ENCODE measurements around the gene C2orf42.
"Not testable (repeated sequence)": the region's sequence is repeated elsewhere in the genome, so short reads cannot be mapped to it uniquely, and the experiment has no call there.

C2orf42 gene

GRCh38 chr2:70190418-70191243, at the start of gene C2orf42:
TSS of gene C2orf42 (minus strand) at chr2:70191019. CDS start at chr2:70181985, 9,034 bp downstream.
- peak; percentile 95 for DNase-seq (ENCODE audit: low read depth, low spot score)

- no peak for DNase-seq (ENCODE audit: low read depth, low spot score)
Observed at GRCh38 chr2:70240599-70240998, 49.8 kb upstream of the C2orf42 start.

DNA sequence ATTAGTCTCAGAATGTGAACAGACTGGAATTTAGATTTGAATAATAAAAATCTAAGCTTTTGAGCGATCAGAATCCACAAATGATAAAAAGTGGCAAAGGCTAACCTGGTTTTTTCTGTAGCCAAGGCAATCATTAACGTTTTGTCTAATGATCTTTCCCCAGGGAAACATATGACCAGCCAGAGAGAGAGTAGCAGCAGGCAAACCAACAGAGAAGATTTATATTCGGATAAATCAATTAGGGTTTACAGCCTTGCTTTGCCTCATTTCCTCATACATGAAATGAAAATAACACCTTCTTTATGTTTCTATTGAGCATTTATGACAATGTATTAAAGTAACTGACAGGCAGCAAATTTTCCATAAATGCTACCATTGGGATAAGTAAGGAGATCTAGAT, 43.1 kb upstream of the C2orf42 start:
- DNase-seq (ENCODE audit: low read depth, low spot score), result no peak

GRCh38 chr2:70226781-70227180, 36.0 kb upstream of the C2orf42 start:
- DNase-seq (ENCODE audit: low read depth, low spot score), result no peak

DNA sequence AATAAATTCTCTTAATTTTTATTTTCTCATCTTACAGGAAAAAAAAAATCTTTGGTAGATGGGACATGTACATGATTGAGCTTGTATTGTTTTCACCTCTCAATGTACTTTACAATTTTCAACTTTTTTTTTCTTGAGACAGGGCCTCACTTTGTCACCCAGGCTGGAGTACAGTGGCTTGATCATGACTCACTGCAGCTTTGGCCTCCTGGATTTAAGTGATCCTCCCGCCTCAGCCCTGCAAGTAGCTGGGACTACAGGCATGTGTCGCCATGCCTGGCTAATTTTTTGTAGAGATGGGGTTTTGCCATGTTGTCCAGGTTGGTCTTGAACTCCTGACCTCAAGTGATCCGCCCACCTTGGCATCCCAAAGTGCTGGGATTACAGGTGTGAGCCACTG, 32.5 kb upstream of the C2orf42 start:
- not testable (repeated sequence) for DNase-seq (ENCODE audit: low read depth, low spot score)

DNA sequence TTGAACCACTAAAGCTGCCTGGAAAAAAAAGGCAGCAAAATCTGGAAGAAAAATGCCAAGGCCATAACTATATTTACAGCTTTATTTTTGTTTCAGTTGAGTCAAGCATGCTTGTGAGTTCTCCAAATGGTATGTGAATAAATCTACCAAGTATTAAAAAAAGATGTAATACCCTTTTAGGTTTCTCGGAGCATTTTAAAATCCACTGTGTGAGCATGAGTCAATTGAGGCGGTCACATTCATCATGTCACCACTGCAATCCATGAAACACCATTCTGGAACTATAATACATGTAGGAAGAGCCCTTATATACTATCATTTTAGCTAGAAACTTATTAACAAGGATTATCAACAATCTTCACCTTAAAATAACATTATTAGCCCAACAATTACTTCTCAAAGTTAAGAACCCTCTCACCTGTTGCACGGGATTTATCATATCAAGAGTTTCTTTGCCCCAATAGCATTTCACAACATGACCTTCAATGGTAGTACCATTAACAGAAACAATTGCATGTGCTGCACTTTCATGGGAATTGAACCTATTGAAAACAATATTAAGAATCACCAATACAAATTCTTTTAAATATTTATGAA, 24.2 kb upstream of the C2orf42 start:
- no peak for DNase-seq (ENCODE audit: low read depth, low spot score)

DNA sequence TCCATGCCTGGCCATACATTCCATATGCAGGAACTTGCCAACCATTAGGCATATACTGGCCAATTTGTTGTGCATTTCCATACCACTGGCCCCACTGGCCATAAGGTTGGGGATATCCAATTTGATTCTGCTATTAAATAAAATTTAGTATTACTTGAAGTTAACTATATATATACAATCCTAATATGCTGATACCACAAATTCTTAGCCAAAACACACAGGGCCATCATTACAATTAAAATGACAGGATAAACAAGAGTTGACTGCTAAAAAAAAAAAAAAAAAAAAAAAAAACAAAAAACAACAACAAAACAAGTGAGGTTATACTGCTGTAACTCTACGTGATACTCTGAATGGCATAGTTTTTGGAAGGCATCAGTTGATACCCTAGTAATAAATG, 23.5 kb upstream of the C2orf42 start:
- no peak for DNase-seq (ENCODE audit: low read depth, low spot score)

GRCh38 chr2:70212298-70212932, 21.6 kb upstream of the C2orf42 start:
- no peak for DNase-seq (ENCODE audit: low read depth, low spot score)

GRCh38 chr2:70211595-70211994, 20.8 kb upstream of the C2orf42 start:
- no peak for DNase-seq (ENCODE audit: low read depth, low spot score)

DNA sequence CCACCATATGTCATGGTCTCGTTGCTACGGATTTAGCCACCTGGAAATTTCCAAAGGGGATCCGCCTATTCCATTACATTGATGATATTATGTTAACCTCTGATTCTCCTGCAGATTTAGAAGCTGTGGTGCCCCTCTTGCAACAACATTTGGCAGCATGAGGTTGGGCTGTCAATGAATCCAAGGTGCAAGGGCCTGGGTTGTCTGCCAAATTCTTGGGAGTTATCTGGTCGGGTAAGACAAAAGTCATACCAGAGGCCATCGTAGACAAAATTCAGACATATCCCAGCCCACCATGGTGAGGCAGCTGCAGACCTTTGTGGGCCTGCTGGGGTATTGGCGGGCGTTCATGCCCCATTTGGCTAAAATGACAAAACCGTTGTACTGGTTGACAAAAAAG, 13.6 kb upstream of the C2orf42 start:
- no peak for DNase-seq (ENCODE audit: low read depth, low spot score)

GRCh38 chr2:70203086-70203485, 12.3 kb upstream of the C2orf42 start:
- DNase-seq (ENCODE audit: low read depth, low spot score), result no peak

DNA sequence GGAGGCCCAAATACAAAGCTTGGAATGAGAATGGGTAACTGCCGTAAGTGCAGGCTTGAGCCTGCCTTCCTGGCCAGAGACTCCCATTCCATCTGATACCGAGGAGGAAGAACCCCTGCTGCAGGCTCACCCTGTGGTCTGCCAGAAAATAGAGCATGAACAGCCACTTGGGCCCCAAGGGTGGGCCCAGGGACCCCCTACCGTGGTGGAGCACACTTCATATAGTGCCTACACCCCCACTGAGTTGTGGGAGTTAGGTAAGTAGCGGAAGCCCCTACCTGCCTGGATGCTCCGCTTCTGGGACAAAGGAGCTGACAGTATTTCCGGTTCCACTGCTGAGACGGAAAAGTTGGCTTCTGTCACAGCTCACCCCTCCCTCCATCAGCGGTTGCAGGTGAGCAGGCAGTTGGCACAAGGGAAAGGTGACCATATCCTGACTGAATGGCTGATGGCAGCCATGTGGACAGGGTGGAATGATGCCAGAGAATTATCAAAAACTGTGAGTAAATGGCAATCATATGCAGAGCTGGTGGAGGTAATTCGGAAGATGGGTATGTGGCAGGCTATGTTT, 11.5 kb upstream of the C2orf42 start:
- no peak for DNase-seq (ENCODE audit: low read depth, low spot score)

GRCh38 chr2:70201831-70202230, 11.0 kb upstream of the C2orf42 start:
- DNase-seq (ENCODE audit: low read depth, low spot score), result no peak

GRCh38 chr2:70201225-70201768, 10.5 kb upstream of the C2orf42 start:
- DNase-seq (ENCODE audit: low read depth, low spot score), result no peak

- DNase-seq (ENCODE audit: low read depth, low spot score), result no peak
Observed at GRCh38 chr2:70199320-70199864, 8.6 kb upstream of the C2orf42 start.

DNA sequence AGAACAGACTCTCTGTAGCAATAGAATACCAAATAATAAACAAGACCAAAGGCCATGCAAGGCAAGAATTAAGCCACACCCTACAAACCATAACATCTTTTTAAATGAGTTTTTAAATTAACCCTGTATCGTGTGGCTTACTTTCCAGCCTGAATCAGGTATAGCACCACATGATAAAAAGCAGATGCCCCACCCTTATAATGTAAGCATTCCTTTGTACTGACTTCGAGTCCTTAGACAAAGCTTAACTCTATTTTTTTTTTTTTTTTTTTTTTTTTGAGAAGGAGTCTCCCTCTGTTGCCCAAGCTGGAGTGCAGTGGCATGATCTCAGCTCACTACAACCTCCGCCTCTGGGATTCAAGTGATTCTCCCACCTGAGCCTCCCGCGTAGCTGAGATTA, 1.7 kb upstream of the C2orf42 start:
- no peak for DNase-seq (ENCODE audit: low read depth, low spot score)

- no peak for DNase-seq (ENCODE audit: low read depth, low spot score)
Observed at GRCh38 chr2:70191244-70191735, 471 bp upstream of the C2orf42 start.

DNA sequence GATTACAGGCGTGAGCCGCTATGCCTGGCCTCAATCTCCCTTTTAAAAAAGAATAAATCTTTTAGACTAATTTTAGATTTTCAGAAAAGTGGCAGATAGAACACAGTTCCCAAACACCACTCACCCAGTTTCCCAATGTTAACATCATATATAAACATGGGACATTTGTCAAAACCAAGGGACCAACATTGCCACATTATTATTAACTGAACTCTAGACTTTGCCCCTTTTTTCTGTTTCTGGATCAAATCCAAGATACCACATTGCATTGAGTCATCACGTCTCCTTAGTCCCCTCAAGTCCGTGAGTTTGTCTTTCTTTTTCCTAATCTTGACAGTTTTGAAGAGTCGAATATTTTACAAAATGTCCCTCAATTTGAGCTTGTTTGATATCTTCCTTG, 2.4 kb downstream of the C2orf42 start:
- DNase-seq (ENCODE audit: low read depth, low spot score), result no peak

GRCh38 chr2:70187170-70187569, 3.6 kb downstream of the C2orf42 start:
- DNase-seq (ENCODE audit: low read depth, low spot score), result not testable (repeated sequence)

GRCh38 chr2:70182689-70183088, 8.1 kb downstream of the C2orf42 start:
- DNase-seq (ENCODE audit: low read depth, low spot score), result no peak

GRCh38 chr2:70181363-70181956, 9.4 kb downstream of the C2orf42 start:
- DNase-seq (ENCODE audit: low read depth, low spot score), result no peak

All from iPS DF 19.7 (cell line).